DND-41 (cell line): ENCODE data around the gene CAMK2A.

ENCODE experiments used
- ATAC-seq: fragments of 200-7000 bp; cut with Tn5 transposase; 3 replicates; pipeline ENCODE4 v1.9.1; 2021; ENCODE audit warnings: low read depth; ENCODE audit not compliant: insufficient read depth
- DNase-seq: peaks from one replicate; pipeline ENCODE4 v3.0.0-alpha.2; 2020
- H2AFZ ChIP-seq: 2 replicates; pipeline ENCODE4 v1.6.0; 2012; ENCODE audit warnings: low read depth, low read length
- H3K27ac ChIP-seq: 2 replicates; pipeline ENCODE4 v1.5.1; 2012; ENCODE audit warnings: low read length, inconsistent platforms
- H3K27me3 ChIP-seq: fragments of 200-600 bp; sonication (generic); 2 replicates; pipeline ENCODE4 v1.6.0; 2012; ENCODE audit warnings: low read length, mild to moderate bottlenecking, inconsistent platforms; ENCODE audit not compliant: insufficient read depth, poor library complexity
- H3K36me3 ChIP-seq: 2 replicates; pipeline ENCODE4 v1.5.1; 2012; ENCODE audit warnings: low read length, inconsistent platforms; ENCODE audit not compliant: insufficient read depth
- H3K4me1 ChIP-seq: 2 replicates; pipeline ENCODE4 v1.5.1; 2012; ENCODE audit warnings: mild to moderate bottlenecking, low read length; ENCODE audit not compliant: insufficient read depth
- H3K4me2 ChIP-seq: 2 replicates; pipeline ENCODE4 v1.6.0; 2012; ENCODE audit warnings: mild to moderate bottlenecking, moderate library complexity, low read length, inconsistent platforms; ENCODE audit not compliant: insufficient read depth
- H3K4me3 ChIP-seq, 2 experiments: fragments of 200-600 bp in 1 of 2; shearing (Covaris generic) in 1 of 2; 2 replicates each; pipeline ENCODE4 v1.5.1; 2012 to 2016; ENCODE audit warnings: inconsistent platforms in 2 of 2, low read length in 2 of 2, mild to moderate bottlenecking in 2 of 2, low read depth in 1 of 2, moderate library complexity in 1 of 2
- H3K79me2 ChIP-seq: 2 replicates; pipeline ENCODE4 v1.6.0; 2012; ENCODE audit warnings: low read length, inconsistent platforms; ENCODE audit not compliant: insufficient read depth
- H3K9ac ChIP-seq: 2 replicates; pipeline ENCODE4 v1.6.0; 2012; ENCODE audit warnings: low read depth, mild to moderate bottlenecking, inconsistent platforms, low read length, moderate library complexity
- H3K9me3 ChIP-seq: 2 replicates; pipeline ENCODE4 v1.5.1; 2012; ENCODE audit warnings: low read length, moderate library complexity, mild to moderate bottlenecking, inconsistent platforms; ENCODE audit not compliant: insufficient read depth, severe bottlenecking
- H4K20me1 ChIP-seq: 2 replicates; pipeline ENCODE4 v1.6.0; 2012; ENCODE audit warnings: low read length; ENCODE audit not compliant: insufficient read depth
- CTCF ChIP-seq: IDR thresholded peaks from 2 replicates; pipeline ENCODE4 v1.5.1; 2012; ENCODE audit warnings: borderline replicate concordance, low read length, moderate library complexity, mild to moderate bottlenecking; ENCODE audit not compliant: poor library complexity, severe bottlenecking; ENCODE audit errors: extremely low read depth
- EZH2 ChIP-seq: IDR thresholded peaks from 3 replicates; pipeline ENCODE4 v1.6.1; 2012; ENCODE audit warnings: borderline replicate concordance, low read depth, mild to moderate bottlenecking, moderate library complexity, low read length, inconsistent platforms; ENCODE audit not compliant: severe bottlenecking

Gene CAMK2A

GRCh38 chr5:150184006-150184405 is 105.6 kb downstream of the CAMK2A start:
- ATAC-seq (no peak), DNase-seq (no peak)
- H3K4me1 ChIP-seq, result no peaks in the 10 kb centered on the region
- peaks cover 13% of the 10 kb centered on the region for H3K27me3 ChIP-seq
- no peak overlapping the region for H3K4me2 ChIP-seq
- no peaks in the 10 kb centered on the region for H3K79me2 ChIP-seq
- no peaks in the 10 kb centered on the region for H4K20me1 ChIP-seq
- no peaks in the 10 kb centered on the region for H3K9me3 ChIP-seq
- no peak overlapping the region for H3K4me3 ChIP-seq
- TF ChIP-seq CTCF (no peak), EZH2 (no peak)
- no peak overlapping the region for H2AFZ ChIP-seq
- H3K27ac ChIP-seq, result no peak overlapping the region
- H3K9ac ChIP-seq, result no peak overlapping the region
- no peaks in the 10 kb centered on the region for H3K36me3 ChIP-seq

DNA sequence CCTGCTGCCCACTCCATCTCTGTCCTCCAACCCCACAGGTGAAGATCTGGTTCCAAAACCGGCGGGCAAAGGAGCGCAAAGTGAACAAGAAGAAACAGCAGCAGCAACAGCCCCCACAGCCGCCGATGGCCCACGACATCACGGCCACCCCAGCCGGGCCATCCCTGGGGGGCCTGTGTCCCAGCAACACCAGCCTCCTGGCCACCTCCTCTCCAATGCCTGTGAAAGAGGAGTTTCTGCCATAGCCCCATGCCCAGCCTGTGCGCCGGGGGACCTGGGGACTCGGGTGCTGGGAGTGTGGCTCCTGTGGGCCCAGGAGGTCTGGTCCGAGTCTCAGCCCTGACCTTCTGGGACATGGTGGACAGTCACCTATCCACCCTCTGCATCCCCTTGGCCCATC is 106.1 kb downstream of the CAMK2A start:
- Histone ChIP-seq H3K36me3 (no peaks in the 10 kb centered on the region), H3K4me1 (no peaks in the 10 kb centered on the region), H3K9ac (no peak overlapping the region), H3K79me2 (no peaks in the 10 kb centered on the region), H2AFZ (no peak overlapping the region), H3K4me3 (no peak overlapping the region), H4K20me1 (no peaks in the 10 kb centered on the region), H3K4me2 (no peak overlapping the region), H3K9me3 (no peaks in the 10 kb centered on the region), H3K27ac (no peak overlapping the region), H3K27me3 (peaks cover 13% of the 10 kb centered on the region)
- no peak for TF ChIP-seq CTCF
- no peak for TF ChIP-seq EZH2
- DNase-seq (no peak), ATAC-seq (no peak)

- Histone ChIP-seq H3K4me3 (no peak overlapping the region), H3K4me2 (no peak overlapping the region), H2AFZ (no peak overlapping the region), H3K9me3 (no peaks in the 10 kb centered on the region), H4K20me1 (no peaks in the 10 kb centered on the region), H3K27ac (no peak overlapping the region), H3K4me1 (no peaks in the 10 kb centered on the region), H3K9ac (no peak overlapping the region), H3K36me3 (no peaks in the 10 kb centered on the region), H3K27me3 (peaks cover 13% of the 10 kb centered on the region), H3K79me2 (no peaks in the 10 kb centered on the region)
- ATAC-seq (no peak), DNase-seq (no peak)
- no peak for TF ChIP-seq CTCF
- TF ChIP-seq EZH2, result no peak
These were observed 106.8 kb downstream of the CAMK2A start for GRCh38 chr5:150182774-150183173.

DNA sequence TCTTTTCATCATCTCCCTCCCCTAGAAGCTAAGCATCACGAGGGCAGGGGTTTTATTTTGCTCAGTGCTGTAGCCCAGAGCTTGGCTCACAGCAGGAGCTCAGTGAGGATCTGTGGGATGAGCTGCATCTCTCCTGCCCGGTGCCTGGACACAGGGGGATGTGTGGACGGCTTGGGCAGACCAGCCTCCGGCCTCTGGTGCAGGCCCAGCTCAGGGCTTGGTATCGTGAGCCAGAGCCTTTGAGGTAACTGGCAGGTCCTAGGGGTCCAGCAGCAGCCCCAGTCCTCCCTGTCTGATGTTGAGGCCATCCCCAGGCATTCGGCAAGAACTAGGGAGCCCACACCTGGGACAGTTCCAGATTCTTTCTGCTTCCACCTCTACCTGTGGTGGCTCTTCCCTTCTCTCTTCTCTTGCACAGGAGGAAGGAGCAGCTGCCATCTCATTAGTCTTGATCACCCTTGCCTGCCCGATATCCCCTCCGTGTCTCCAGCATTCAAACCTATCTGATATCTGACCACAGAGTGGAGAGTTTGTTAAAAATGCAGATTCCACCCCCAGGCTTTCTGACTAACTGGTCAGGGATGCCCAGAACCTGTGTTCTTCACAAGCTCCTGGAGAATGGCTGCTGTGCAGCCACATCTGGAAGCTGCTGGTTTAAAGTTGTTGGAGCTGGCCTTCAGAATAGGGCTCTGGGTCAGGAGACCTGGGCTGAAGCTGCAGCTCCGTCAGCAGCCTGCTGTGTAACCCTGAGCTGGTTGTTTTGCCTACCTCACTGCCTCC is 107.6 kb downstream of the CAMK2A start:
- Histone ChIP-seq H3K9ac (no peak overlapping the region), H3K27me3 (peaks cover 13% of the 10 kb centered on the region), H3K4me2 (no peak overlapping the region), H4K20me1 (no peaks in the 10 kb centered on the region), H3K36me3 (no peaks in the 10 kb centered on the region), H3K4me1 (no peaks in the 10 kb centered on the region), H3K9me3 (no peaks in the 10 kb centered on the region), H3K79me2 (no peaks in the 10 kb centered on the region), H2AFZ (no peak overlapping the region), H3K27ac (no peak overlapping the region), H3K4me3 (no peak overlapping the region)
- no peak for DNase-seq
- no peak for ATAC-seq
- TF ChIP-seq EZH2 (no peak), CTCF (no peak)
